T-helper 2 cell (primary cell): ENCODE results near the gene SYNGAP1.
"Not testable (repeated sequence)": the region's sequence is repeated elsewhere in the genome, so short reads cannot be mapped to it uniquely, and the experiment has no call there.

ENCODE experiments used
- DNase-seq, 5 experiments: peaks; one replicate each; pipeline versions ENCODE4 v3.0.0 to v3.0.0-alpha.2; 2012 to 2022

Gene SYNGAP1

GRCh38 chr6:33483678-33484077 is 63.8 kb downstream of the SYNGAP1 start:
- DNase-seq, result no peak

DNA sequence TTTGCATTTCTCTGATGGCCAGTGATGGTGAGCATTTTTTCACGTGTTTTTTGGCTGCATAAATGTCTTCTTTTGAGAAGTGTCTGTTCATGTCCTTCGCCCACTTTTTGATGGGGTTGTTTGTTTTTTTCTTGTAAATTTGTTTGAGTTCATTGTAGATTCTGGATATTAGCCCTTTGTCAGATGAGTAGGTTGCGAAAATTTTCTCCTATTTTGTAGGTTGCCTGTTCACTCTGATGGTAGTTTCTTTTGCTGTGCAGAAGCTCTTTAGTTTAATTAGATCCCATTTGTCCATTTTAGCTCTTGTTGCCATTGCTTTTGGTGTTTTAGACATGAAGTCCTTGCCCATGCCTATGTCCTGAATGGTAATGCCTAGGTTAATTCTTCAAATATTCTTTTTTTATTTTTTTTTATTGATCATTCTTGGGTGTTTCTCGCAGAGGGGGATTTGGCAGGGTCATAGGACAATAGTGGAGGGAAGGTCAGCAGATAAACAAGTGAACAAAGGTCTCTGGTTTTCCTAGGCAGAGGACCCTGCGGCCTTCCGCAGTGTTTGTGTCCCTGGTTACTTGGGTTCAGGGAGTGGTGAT is 64.9 kb downstream of the SYNGAP1 start:
- DNase-seq, result not testable (repeated sequence)

- not testable (repeated sequence) for DNase-seq
These were observed 65.8 kb downstream of the SYNGAP1 start for GRCh38 chr6:33485680-33486079.

GRCh38 chr6:33488339-33488738 is 68.5 kb downstream of the SYNGAP1 start:
- DNase-seq, result no peak

GRCh38 chr6:33490198-33490597 is 70.3 kb downstream of the SYNGAP1 start:
- DNase-seq, result peak in 1 of 5 experiments; percentile 28

DNA sequence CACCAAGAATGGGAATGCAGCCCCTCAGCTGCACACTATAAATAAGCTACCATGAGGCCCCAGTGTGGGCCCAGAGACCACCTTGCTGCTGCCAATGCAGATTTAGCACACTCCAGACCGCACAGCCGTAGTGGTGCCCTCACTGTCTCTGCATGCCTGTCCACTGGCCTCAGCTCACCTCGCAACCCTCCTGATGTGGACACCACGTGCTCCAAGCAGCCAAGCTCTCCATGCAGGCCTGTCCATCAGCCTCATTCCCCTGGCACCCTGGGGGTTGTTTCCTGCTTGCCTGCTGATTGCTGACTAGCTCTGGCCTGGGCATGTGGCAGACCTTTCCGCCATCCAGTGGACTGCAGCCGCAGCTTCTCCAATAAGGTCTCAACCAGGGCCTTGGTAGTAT is 70.8 kb downstream of the SYNGAP1 start:
- DNase-seq, result no peak

DNA sequence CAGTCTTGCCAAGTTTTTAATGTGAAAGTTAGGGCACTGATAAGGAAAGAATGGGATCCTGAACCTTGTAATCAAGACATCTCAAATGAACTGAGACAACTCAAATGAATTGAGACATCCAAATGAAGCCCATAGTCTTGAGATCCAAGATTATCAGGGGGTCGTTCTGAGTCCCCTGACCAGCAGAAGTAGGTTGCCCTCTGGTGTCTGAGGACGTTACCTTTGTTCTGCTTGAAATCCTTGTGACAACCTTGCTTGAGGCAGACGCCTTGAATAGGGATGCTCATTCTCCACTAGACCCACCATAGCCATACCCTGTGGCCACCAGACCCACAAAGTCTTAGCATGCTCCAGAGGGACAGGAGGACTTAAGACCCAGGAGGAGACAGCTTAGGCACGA is 72.2 kb downstream of the SYNGAP1 start:
- DNase-seq, result no peak

GRCh38 chr6:33497157-33497556 is 77.3 kb downstream of the SYNGAP1 start:
- DNase-seq, result no peak

DNA sequence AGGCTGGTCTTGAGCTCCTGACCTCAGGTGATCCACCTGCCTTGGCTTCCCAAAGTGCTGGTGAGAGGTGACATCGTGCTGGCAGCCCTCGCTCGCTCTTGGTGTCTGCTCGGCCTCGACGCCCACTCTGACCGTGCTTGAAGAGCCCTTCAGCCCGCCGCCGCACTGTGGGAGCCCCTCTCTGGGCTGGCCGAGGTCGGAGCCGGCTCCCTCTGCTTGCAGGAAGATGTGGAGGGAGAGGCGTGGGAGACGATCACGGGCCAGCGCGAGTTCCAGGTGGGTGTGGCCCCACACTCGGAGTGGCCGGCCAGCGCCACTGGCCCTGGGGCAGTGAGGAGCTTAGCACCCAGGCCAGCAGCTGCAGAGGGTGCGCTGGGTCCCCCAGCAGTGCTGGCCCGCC is 82.6 kb downstream of the SYNGAP1 start:
- DNase-seq, result no peak

- DNase-seq, result no peak
These were observed 84.6 kb downstream of the SYNGAP1 start for GRCh38 chr6:33504486-33504885.
